Muscle layer of colon (tissue), 2 donors: Measurements from ENCODE around the gene RTTN.

ENCODE experiments used
- H3K27ac ChIP-seq: one replicate; pipeline ENCODE4 v1.7.0; 2013; ENCODE audit warnings: low read depth, mild to moderate bottlenecking, low read length, moderate library complexity
- H3K27me3 ChIP-seq, 2 donors: one replicate each; pipeline ENCODE4 v1.7.0; 2013; ENCODE audit warnings: low read length in 2 of 2, mild to moderate bottlenecking in 2 of 2; ENCODE audit not compliant: insufficient read depth in 2 of 2, control insufficient read depth in 1 of 2
- H3K36me3 ChIP-seq: one replicate; pipeline ENCODE4 v1.7.0; 2013; ENCODE audit warnings: mild to moderate bottlenecking, low read length; ENCODE audit not compliant: insufficient read depth
- H3K4me1 ChIP-seq: one replicate; pipeline ENCODE4 v1.7.0; 2013; ENCODE audit warnings: mild to moderate bottlenecking, low read length; ENCODE audit not compliant: insufficient read depth
- H3K4me3 ChIP-seq, 2 donors: one replicate each; pipeline ENCODE4 v1.7.0; 2013; ENCODE audit warnings: low read length in 2 of 2, low read depth in 1 of 2, mild to moderate bottlenecking in 1 of 2, moderate library complexity in 1 of 2
- H3K9ac ChIP-seq: one replicate; pipeline ENCODE4 v1.7.0; 2013; ENCODE audit warnings: low read length
- H3K9me3 ChIP-seq: one replicate; pipeline ENCODE4 v1.7.0; 2013; ENCODE audit warnings: mild to moderate bottlenecking, low read length
- donor health status: abdominal sarcoma.
- donor health status: Adenocarcinoma of cecum.

The RTTN gene

GRCh38 chr18:69969491-69969890, 236.0 kb downstream of the RTTN start:
- Histone ChIP-seq H3K4me1 (no peaks in the 10 kb centered on the region), H3K27me3 (no peaks in the 10 kb centered on the region), H3K27ac (no peak overlapping the region), H3K36me3 (no peaks in the 10 kb centered on the region), H3K9me3 (peaks cover 6% of the 10 kb centered on the region), H3K9ac (no peak overlapping the region), H3K4me3 (no peak overlapping the region)

- no peak overlapping the region for H3K9ac ChIP-seq
- H3K4me3 ChIP-seq = no peak overlapping the region
- no peaks in the 10 kb centered on the region for H3K27me3 ChIP-seq
- H3K36me3 ChIP-seq = no peaks in the 10 kb centered on the region
- H3K27ac ChIP-seq = no peak overlapping the region
- H3K9me3 ChIP-seq = peaks cover 6% of the 10 kb centered on the region
- no peaks in the 10 kb centered on the region for H3K4me1 ChIP-seq
Observed at GRCh38 chr18:69968039-69968438, 237.4 kb downstream of the RTTN start.

GRCh38 chr18:69963196-69963595, 242.3 kb downstream of the RTTN start:
- Histone ChIP-seq H3K9me3 (no peaks in the 10 kb centered on the region), H3K36me3 (no peaks in the 10 kb centered on the region), H3K4me3 (no peak overlapping the region), H3K27ac (no peak overlapping the region), H3K27me3 (no peaks in the 10 kb centered on the region), H3K9ac (no peak overlapping the region), H3K4me1 (no peaks in the 10 kb centered on the region)

- H3K4me1 ChIP-seq = peaks cover 4% of the 10 kb centered on the region
- no peaks in the 10 kb centered on the region for H3K36me3 ChIP-seq
- no peak overlapping the region for H3K4me3 ChIP-seq
- H3K27me3 ChIP-seq = no peaks in the 10 kb centered on the region
- no peak overlapping the region for H3K27ac ChIP-seq
- no peaks in the 10 kb centered on the region for H3K9me3 ChIP-seq
- H3K9ac ChIP-seq = no peak overlapping the region
Observed at GRCh38 chr18:69961718-69962117, 243.8 kb downstream of the RTTN start.

- Histone ChIP-seq H3K4me3 (no peak overlapping the region), H3K9me3 (no peaks in the 10 kb centered on the region), H3K9ac (no peak overlapping the region), H3K27ac (no peak overlapping the region), H3K4me1 (peaks cover 5% of the 10 kb centered on the region), H3K36me3 (no peaks in the 10 kb centered on the region), H3K27me3 (no peaks in the 10 kb centered on the region)
Observed at GRCh38 chr18:69958422-69958821, 247.1 kb downstream of the RTTN start.

- H3K36me3 ChIP-seq = no peaks in the 10 kb centered on the region
- no peak overlapping the region for H3K4me3 ChIP-seq
- peaks cover 5% of the 10 kb centered on the region for H3K4me1 ChIP-seq
- H3K9me3 ChIP-seq = no peaks in the 10 kb centered on the region
- no peaks in the 10 kb centered on the region for H3K27me3 ChIP-seq
- H3K9ac ChIP-seq = no peak overlapping the region
- no peak overlapping the region for H3K27ac ChIP-seq
Observed at GRCh38 chr18:69957747-69958146, 247.7 kb downstream of the RTTN start.

GRCh38 chr18:69956665-69957620, 248.5 kb downstream of the RTTN start:
- H3K27me3 ChIP-seq = no peaks in the 10 kb centered on the region
- H3K27ac ChIP-seq = no peak overlapping the region
- H3K4me1 ChIP-seq = peaks cover 5% of the 10 kb centered on the region
- no peaks in the 10 kb centered on the region for H3K36me3 ChIP-seq
- peak overlapping the region in 1 of 2 donors; percentile 9 for H3K4me3 ChIP-seq
- no peaks in the 10 kb centered on the region for H3K9me3 ChIP-seq
- H3K9ac ChIP-seq = no peak overlapping the region

- Histone ChIP-seq H3K27me3 (no peaks in the 10 kb centered on the region), H3K4me1 (peaks cover 5% of the 10 kb centered on the region), H3K36me3 (no peaks in the 10 kb centered on the region), H3K4me3 (no peak overlapping the region), H3K27ac (peak overlapping the region; percentile 31), H3K9ac (no peak overlapping the region), H3K9me3 (no peaks in the 10 kb centered on the region)
Observed at GRCh38 chr18:69956057-69956456, 249.4 kb downstream of the RTTN start.

GRCh38 chr18:69954719-69955480, 250.6 kb downstream of the RTTN start:
- Histone ChIP-seq H3K27ac (no peak overlapping the region), H3K4me3 (no peak overlapping the region), H3K36me3 (no peaks in the 10 kb centered on the region), H3K9me3 (no peaks in the 10 kb centered on the region), H3K27me3 (no peaks in the 10 kb centered on the region), H3K4me1 (peaks cover 5% of the 10 kb centered on the region), H3K9ac (no peak overlapping the region)

- no peak overlapping the region for H3K9ac ChIP-seq
- no peak overlapping the region for H3K4me3 ChIP-seq
- no peaks in the 10 kb centered on the region for H3K36me3 ChIP-seq
- peaks cover 5% of the 10 kb centered on the region for H3K4me1 ChIP-seq
- H3K27ac ChIP-seq = no peak overlapping the region
- no peaks in the 10 kb centered on the region for H3K27me3 ChIP-seq
- H3K9me3 ChIP-seq = no peaks in the 10 kb centered on the region
Observed at GRCh38 chr18:69953191-69953590, 252.3 kb downstream of the RTTN start.
